Gastroesophageal sphincter (tissue), 4 donors: ENCODE measurements around the gene PIK3C2G. TPM values are rescaled to one million over a fixed set of nuclear protein-coding genes. Genes with fewer than 3 reads are reported as not detected.
A peak's percentile ranks its signal among the peaks of the same experiment; 100 is the strongest.

ENCODE experiments used
- ATAC-seq: fragments of 150-250 bp; one replicate; pipeline ENCODE4 v1.9.1; 2016; ENCODE audit warnings: mild to moderate bottlenecking, moderate library complexity
- H3K27ac ChIP-seq, 4 donors: fragments of 200-600 bp; sonication (generic) in 3 of 4; 1 replicate in 3 of 4; 2 replicates in 1 of 4; pipeline ENCODE4 v1.5.1; 2016 to 2019
- H3K27me3 ChIP-seq: fragments of 200-600 bp; sonication (generic); one replicate; pipeline ENCODE4 v1.5.1; 2019
- H3K36me3 ChIP-seq, 2 donors: fragments of 200-600 bp; sonication (generic); one replicate each; pipeline ENCODE4 v1.5.1; 2019; ENCODE audit warnings: control low read depth in 1 of 2
- H3K4me1 ChIP-seq, 3 donors: fragments of 200-600 bp; sonication (generic); 1 replicate in 2 of 3; 2 replicates in 1 of 3; pipeline ENCODE4 v1.5.1; 2016 to 2019; ENCODE audit warnings: control low read depth in 2 of 3
- H3K4me3 ChIP-seq, 2 donors: fragments of 200-600 bp; sonication (generic); one replicate each; pipeline ENCODE4 v1.5.1; 2019; ENCODE audit warnings: mild to moderate bottlenecking in 1 of 2, moderate library complexity in 1 of 2
- H3K9me3 ChIP-seq, 3 donors: fragments of 200-600 bp; sonication (generic); one replicate each; pipeline ENCODE4 v1.5.1; 2017 to 2019; ENCODE audit warnings: control low read depth in 2 of 3
- EP300 ChIP-seq: sonication (generic); formaldehyde crosslinking; IDR thresholded peaks from one replicate; pipeline ENCODE4 v1.6.1; 2017; ENCODE audit warnings: antibody characterized with exemption, mild to moderate bottlenecking
- POLR2A ChIP-seq, 2 donors: fragments of 450-650 bp; IDR thresholded peaks; one replicate each; pipeline ENCODE4 v1.6.1; 2017; ENCODE audit warnings: antibody characterized with exemption in 2 of 2, mild to moderate bottlenecking in 2 of 2, moderate library complexity in 1 of 2
- POLR2AphosphoS5 ChIP-seq: sonication (generic); formaldehyde crosslinking; IDR thresholded peaks from one replicate; pipeline ENCODE4 v1.6.1; 2017; ENCODE audit warnings: antibody characterized with exemption
- WGBS, 2 donors: methylation state at CpG; one replicate each; pipeline ENCODE4 v1.1.5; 2018; ENCODE audit warnings: low coverage in 1 of 2; 5-methylcytosine and 5-hydroxymethylcytosine counted together
- total RNA-seq, 4 donors: library from RNA; depleted of rRNA; stranded (reverse); fragments of >200 nt; gene quantifications; one replicate each; pipeline ENCODE4 v1.1.0, GENCODE V29; 2016
- TF ChIP-seq, protein P1 (sequence below), 4 experiments: fragments of 200-600 bp in 2 of 4; fragments of 450-650 bp in 2 of 4; sonication (generic) in 1 of 4; IDR thresholded peaks; one replicate each; pipeline ENCODE4 v1.5.1; 2017 to 2019; ENCODE audit warnings: antibody characterized with exemption in 4 of 4, mild to moderate bottlenecking in 2 of 4, moderate library complexity in 2 of 4

PIK3C2G gene
- total RNA-seq, 4 donors from 2014 or later, result 0.40 to 0.79 (median 0.69) TPM; not detected in 1

DNA sequence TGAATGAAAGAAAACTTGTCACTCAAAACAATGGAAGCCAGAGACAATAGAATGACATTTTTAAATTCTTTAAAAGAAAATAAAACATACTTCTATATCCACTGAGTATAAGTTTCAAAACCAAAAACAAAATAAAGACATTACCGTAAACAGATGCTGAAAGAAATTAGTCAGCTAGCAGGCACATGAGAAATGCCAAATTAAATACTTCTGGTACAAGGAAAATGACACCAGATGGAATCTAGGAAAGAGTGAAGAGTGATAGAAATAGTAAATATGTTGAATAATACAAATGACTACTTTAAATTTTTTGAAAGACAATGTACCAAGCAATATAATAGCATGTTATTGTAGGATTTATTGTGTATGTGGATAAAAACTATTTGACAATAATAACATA is 23.8 kb downstream of the PIK3C2G start:
- Histone ChIP-seq H3K9me3 (no peaks in the 10 kb centered on the region), H3K4me3 (no peak overlapping the region), H3K27me3 (no peaks in the 10 kb centered on the region), H3K4me1 (no peaks in the 10 kb centered on the region), H3K36me3 (no peaks in the 10 kb centered on the region), H3K27ac (no peak overlapping the region)
- TF ChIP-seq POLR2AphosphoS5 (no peak), POLR2A (IDR thresholded peaks at IDR 0.05) (no peak), EP300 (no peak)
- TF ChIP-seq, protein P1, sequence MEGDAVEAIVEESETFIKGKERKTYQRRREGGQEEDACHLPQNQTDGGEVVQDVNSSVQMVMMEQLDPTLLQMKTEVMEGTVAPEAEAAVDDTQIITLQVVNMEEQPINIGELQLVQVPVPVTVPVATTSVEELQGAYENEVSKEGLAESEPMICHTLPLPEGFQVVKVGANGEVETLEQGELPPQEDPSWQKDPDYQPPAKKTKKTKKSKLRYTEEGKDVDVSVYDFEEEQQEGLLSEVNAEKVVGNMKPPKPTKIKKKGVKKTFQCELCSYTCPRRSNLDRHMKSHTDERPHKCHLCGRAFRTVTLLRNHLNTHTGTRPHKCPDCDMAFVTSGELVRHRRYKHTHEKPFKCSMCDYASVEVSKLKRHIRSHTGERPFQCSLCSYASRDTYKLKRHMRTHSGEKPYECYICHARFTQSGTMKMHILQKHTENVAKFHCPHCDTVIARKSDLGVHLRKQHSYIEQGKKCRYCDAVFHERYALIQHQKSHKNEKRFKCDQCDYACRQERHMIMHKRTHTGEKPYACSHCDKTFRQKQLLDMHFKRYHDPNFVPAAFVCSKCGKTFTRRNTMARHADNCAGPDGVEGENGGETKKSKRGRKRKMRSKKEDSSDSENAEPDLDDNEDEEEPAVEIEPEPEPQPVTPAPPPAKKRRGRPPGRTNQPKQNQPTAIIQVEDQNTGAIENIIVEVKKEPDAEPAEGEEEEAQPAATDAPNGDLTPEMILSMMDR (IDR thresholded peaks at IDR 0.05), result no peak
- no peak for ATAC-seq
- WGBS, 2 donors, result 86 to 93% methylated on average over 1 of the region's 1 CpG

- 64 to 71% methylated on average over 3 of the region's 3 CpGs for WGBS, 2 donors
- Histone ChIP-seq H3K4me1 (no peaks in the 10 kb centered on the region), H3K36me3 (no peaks in the 10 kb centered on the region), H3K9me3 (no peaks in the 10 kb centered on the region), H3K4me3 (no peak overlapping the region), H3K27ac (no peak overlapping the region), H3K27me3 (no peaks in the 10 kb centered on the region)
- no peak for TF ChIP-seq EP300
- no peak for TF ChIP-seq POLR2AphosphoS5
- TF ChIP-seq, protein P1 (IDR thresholded peaks at IDR 0.05), result no peak
- no peak for TF ChIP-seq POLR2A (IDR thresholded peaks at IDR 0.05)
- ATAC-seq, result no peak
Measured at GRCh38 chr12:18290386-18290785, 29.1 kb downstream of the PIK3C2G start.

GRCh38 chr12:18294889-18295288 is 33.6 kb downstream of the PIK3C2G start:
- Histone ChIP-seq H3K4me3 (no peak overlapping the region), H3K36me3 (no peaks in the 10 kb centered on the region), H3K27me3 (no peaks in the 10 kb centered on the region), H3K4me1 (no peaks in the 10 kb centered on the region), H3K27ac (no peak overlapping the region), H3K9me3 (no peaks in the 10 kb centered on the region)
- TF ChIP-seq POLR2A (IDR thresholded peaks at IDR 0.05) (no peak), EP300 (no peak), POLR2AphosphoS5 (no peak)
- TF ChIP-seq, protein P1 (IDR thresholded peaks at IDR 0.05), result no peak
- no peak for ATAC-seq

GRCh38 chr12:18296201-18296908 is 35.0 kb downstream of the PIK3C2G start:
- H3K4me3 ChIP-seq, result peak overlapping the region; percentile 25 to 32

More at GRCh38 chr12:18296201-18296908, 35.0 kb downstream of the PIK3C2G start:
- Histone ChIP-seq H3K4me1 (no peaks in the 10 kb centered on the region), H3K36me3 (no peaks in the 10 kb centered on the region), H3K27ac (peak overlapping the region in 3 of 4 donors; percentile 3 to 51 (median 29)), H3K9me3 (peaks cover 0 to 10% (median 0%) of the 10 kb centered on the region in 3 donors), H3K27me3 (no peaks in the 10 kb centered on the region)
- 34 to 48% methylated on average over 6 of the region's 6 CpGs for WGBS, 2 donors
- no peak for ATAC-seq
- TF ChIP-seq, protein P1 (IDR thresholded peaks at IDR 0.05), result no peak
- TF ChIP-seq POLR2AphosphoS5 (no peak), POLR2A (IDR thresholded peaks at IDR 0.05) (no peak), EP300 (no peak)
